Nephron (organoid): ENCODE results near the gene SH2D7.
A peak's percentile ranks its signal among the peaks of the same experiment; 100 is the strongest.

Source experiments
- H3K27ac Mint-ChIP-seq, 3 experiments: 2 replicates each; pipeline ENCODE4 v1.8.0; 2020; ENCODE audit warnings: mixed read lengths in 3 of 3, mild to moderate bottlenecking in 2 of 3, moderate library complexity in 1 of 3
- H3K27me3 Mint-ChIP-seq: 2 replicates; pipeline ENCODE4 v1.8.0; 2021; ENCODE audit warnings: low read depth, mild to moderate bottlenecking, moderate library complexity, mixed read lengths
- H3K36me3 Mint-ChIP-seq: 2 replicates; pipeline ENCODE4 v1.8.0; 2020; ENCODE audit warnings: low read depth, mixed read lengths
- H3K4me1 Mint-ChIP-seq: 2 replicates; pipeline ENCODE4 v1.8.0; 2020; ENCODE audit warnings: mixed read lengths
- H3K4me3 Mint-ChIP-seq, 3 experiments: 2 replicates each; pipeline ENCODE4 v1.8.0; 2020; ENCODE audit warnings: mild to moderate bottlenecking in 3 of 3, mixed read lengths in 3 of 3, moderate library complexity in 2 of 3
- H3K9me3 Mint-ChIP-seq: 2 replicates; pipeline ENCODE4 v1.8.0; 2020; ENCODE audit warnings: mixed read lengths
- TF ChIP-seq, protein P1 (sequence below), 3 experiments: fragments of 200-600 bp; sonication (generic); IDR thresholded peaks; one replicate each; pipeline ENCODE4 v1.5.0; 2021; ENCODE audit warnings: antibody characterized with exemption in 3 of 3; ENCODE audit not compliant: unreplicated experiment in 3 of 3

The SH2D7 gene

DNA sequence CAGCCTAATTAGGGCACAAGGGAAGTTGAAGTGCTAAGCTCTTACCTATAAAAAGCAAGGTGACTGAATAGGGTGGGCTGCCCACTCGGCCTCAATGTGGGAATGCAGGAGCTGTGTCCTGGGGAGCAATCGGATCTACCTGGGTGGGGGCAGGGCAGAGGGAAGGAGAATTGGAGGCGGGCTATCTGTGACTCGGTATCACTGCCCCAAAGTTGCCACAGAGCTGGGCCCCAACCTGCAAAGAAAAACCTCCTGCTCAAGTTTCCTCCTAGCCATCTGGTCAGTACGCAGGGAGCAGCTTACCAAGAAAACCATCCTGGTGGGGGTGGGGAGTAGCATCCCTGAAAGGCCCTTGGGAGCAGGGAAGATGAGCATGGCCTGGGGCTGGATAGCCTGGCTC is 28.2 kb downstream of the SH2D7 start:
- H3K4me3 Mint-ChIP-seq = no peak overlapping the region
- H3K27me3 Mint-ChIP-seq = no peaks in the 10 kb centered on the region
- H3K9me3 Mint-ChIP-seq = no peaks in the 10 kb centered on the region

DNA sequence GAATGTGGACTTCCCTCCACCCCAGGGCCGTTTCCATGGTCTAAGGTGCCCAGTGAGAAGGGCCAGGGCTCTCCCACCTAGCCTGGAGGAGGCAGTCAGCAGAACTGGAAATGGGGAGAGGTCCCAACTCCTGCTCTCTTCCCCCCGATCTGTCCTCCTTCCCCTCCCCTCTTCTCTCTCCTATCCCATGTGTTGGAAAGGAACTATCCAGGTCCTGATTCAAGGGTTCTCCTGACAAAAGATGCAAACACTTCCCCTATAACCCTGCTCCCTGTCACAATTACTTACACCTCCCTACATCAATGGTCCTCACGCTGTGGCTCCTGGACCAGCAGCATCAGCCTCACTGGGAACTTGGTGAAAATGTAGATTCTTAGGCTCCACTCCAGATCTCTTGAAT is 32.9 kb downstream of the SH2D7 start:
- Mint-ChIP-seq H3K27me3 (peaks cover 10% of the 10 kb centered on the region), H3K4me3 (no peak overlapping the region), H3K27ac (no peak overlapping the region), H3K36me3 (no peaks in the 10 kb centered on the region), H3K9me3 (no peaks in the 10 kb centered on the region), H3K4me1 (no peaks in the 10 kb centered on the region)
- TF ChIP-seq, protein P1, sequence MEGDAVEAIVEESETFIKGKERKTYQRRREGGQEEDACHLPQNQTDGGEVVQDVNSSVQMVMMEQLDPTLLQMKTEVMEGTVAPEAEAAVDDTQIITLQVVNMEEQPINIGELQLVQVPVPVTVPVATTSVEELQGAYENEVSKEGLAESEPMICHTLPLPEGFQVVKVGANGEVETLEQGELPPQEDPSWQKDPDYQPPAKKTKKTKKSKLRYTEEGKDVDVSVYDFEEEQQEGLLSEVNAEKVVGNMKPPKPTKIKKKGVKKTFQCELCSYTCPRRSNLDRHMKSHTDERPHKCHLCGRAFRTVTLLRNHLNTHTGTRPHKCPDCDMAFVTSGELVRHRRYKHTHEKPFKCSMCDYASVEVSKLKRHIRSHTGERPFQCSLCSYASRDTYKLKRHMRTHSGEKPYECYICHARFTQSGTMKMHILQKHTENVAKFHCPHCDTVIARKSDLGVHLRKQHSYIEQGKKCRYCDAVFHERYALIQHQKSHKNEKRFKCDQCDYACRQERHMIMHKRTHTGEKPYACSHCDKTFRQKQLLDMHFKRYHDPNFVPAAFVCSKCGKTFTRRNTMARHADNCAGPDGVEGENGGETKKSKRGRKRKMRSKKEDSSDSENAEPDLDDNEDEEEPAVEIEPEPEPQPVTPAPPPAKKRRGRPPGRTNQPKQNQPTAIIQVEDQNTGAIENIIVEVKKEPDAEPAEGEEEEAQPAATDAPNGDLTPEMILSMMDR (IDR thresholded peaks at IDR 0.05; ENCODE audit: unreplicated experiment in 3 of 3) = no peak

More for the DNA sequence above, 28.2 kb downstream of the SH2D7 start:
- TF ChIP-seq, protein P1 (IDR thresholded peaks at IDR 0.05; ENCODE audit: unreplicated experiment in 3 of 3) = no peak
- no peaks in the 10 kb centered on the region for H3K36me3 Mint-ChIP-seq
- H3K4me1 Mint-ChIP-seq = no peaks in the 10 kb centered on the region
- H3K27ac Mint-ChIP-seq = no peak overlapping the region

DNA sequence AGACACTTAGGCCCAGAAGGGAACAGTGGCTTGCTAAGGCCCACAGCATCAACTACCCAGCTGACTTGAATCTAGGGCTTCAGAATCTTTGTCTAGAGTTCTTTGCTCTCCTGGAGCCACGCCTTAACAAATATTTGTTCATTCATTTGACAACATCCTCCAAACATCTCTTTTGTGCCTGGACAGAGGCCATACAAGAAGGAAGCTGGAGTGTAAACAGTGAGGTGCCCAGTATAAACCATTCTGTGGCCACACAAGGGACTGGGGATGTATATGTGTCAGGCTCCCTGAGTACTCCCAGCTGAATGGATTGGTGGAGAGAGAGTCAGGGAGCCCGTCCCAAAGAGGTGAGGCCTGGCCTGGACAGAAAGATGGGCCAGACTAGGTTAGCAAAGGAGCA is 35.5 kb downstream of the SH2D7 start:
- Mint-ChIP-seq H3K27me3 (peaks cover 10% of the 10 kb centered on the region), H3K9me3 (no peaks in the 10 kb centered on the region), H3K4me1 (peaks cover 5% of the 10 kb centered on the region), H3K4me3 (peak overlapping the region; percentile 9 to 53 (median 50)), H3K36me3 (no peaks in the 10 kb centered on the region), H3K27ac (peak overlapping the region in 2 of 3 experiments; percentile 42 to 60)
- TF ChIP-seq, protein P1 (IDR thresholded peaks at IDR 0.05; ENCODE audit: unreplicated experiment in 3 of 3) = no peak

DNA sequence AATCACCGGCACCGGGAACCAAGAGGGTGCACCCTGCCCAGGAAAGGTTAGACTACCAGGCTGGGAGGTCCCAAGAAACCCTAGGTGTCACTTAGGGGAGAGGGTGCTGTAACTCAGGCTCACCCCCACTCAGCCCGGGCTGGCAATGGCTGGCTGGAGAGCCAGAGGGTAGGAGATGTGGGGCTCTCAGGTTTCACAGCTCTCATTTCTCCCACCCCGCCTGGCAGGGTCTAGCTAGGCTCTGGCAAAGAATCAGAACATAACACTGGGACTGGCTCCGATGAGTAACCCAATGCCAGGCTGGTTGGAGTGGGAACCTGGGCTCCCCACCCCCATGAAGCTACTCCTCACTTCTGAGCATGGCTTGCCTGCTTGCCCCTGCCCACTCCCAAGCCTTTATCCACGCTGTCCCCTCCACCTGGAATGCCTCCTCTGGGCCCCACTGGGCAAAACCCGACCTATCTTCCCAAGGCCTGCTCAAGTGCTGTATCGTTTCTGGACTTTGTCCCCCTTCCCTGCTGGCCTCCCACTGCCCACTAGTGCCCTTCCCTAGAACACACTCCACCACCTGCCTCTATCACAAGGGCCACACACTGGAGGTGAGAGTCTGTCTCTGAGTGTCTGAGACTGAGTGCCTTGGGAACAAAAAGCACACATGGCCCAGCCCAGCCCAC is 36.9 kb downstream of the SH2D7 start:
- Mint-ChIP-seq H3K4me3 (peak overlapping the region; percentile 3 to 85 (median 32)), H3K27ac (peak overlapping the region; percentile 28 to 78 (median 74)), H3K27me3 (peaks cover 10% of the 10 kb centered on the region), H3K4me1 (peaks cover 5% of the 10 kb centered on the region), H3K36me3 (no peaks in the 10 kb centered on the region), H3K9me3 (no peaks in the 10 kb centered on the region)
- TF ChIP-seq, protein P1 (IDR thresholded peaks at IDR 0.05; ENCODE audit: unreplicated experiment in 3 of 3) = no peak

DNA sequence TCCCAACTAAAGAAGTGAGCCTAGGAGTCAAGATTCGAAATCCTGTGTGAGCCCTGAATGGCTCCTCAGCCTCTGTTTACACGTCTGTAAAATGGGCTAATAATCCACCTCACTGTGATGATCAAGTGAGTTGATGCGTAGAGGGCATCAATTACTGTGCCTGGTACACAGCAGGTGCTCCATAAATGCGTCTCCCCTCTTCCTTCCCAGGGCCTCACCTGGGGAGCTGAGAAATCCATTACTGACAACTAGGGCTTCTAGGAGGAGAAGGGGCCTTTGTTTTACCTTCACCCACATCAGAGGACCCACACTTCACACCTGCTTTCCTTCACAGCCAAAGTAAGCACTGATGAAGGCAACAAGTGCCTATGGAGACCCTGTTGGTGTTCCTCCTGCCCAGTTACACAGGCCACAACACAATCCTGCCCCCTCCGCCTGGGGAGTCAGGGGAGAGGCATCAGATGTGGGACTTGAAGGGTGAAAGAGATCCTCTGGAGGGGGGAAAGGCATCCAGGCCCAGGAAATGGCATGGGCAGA is 37.5 kb downstream of the SH2D7 start:
- Mint-ChIP-seq H3K36me3 (no peaks in the 10 kb centered on the region), H3K4me1 (peaks cover 5% of the 10 kb centered on the region), H3K27me3 (peaks cover 10% of the 10 kb centered on the region), H3K4me3 (peak overlapping the region; percentile 85 to 88 (median 86)), H3K27ac (peak overlapping the region; percentile 68 to 81 (median 74)), H3K9me3 (no peaks in the 10 kb centered on the region)
- TF ChIP-seq, protein P1 (IDR thresholded peaks at IDR 0.05; ENCODE audit: unreplicated experiment in 3 of 3) = no peak
